Astrocyte of the cerebellum (primary cell): ENCODE results near the gene ARHGEF7.

Experiments
- DNase-seq: peaks from one replicate; pipeline ENCODE4 v3.0.0-alpha.2; 2011; ENCODE audit warnings: low read depth
- H3K4me3 ChIP-seq: 2 replicates; pipeline ENCODE4 v1.5.1; 2011; ENCODE audit warnings: mild to moderate bottlenecking, low read depth, low read length, moderate library complexity
- in situ Hi-C: cut with HindIII; loops from 2 replicates; pipeline ENCODE4 v1.10.0; 2017; ENCODE audit warnings: low sequenced_read_pairs
- TF ChIP-seq, protein P1 (sequence below): IDR thresholded peaks from 2 replicates; pipeline ENCODE4 v1.5.1; 2012; ENCODE audit warnings: low read length, low read depth, moderate library complexity, mild to moderate bottlenecking; ENCODE audit errors: missing control alignments

ARHGEF7 gene

DNA sequence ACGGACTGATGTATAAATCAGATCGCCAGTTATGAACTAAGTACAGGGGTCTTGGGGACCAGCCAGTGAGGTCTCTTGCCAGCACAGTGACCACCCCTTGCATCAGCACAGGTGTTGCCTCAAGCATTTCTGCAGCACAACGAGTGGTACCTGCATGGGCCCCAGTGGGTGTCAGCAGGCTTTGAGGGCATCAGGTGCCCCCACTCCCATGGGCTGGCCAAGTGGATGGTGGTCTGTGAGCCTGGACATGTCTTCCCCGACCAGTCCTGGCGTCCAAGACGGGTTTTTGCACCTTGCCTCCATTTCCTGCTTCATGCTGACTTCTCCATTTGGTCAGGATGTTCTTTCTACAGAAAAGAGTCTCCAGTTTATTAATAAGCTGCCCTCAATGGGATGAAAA, 22.4 kb upstream of the ARHGEF7 start:
- no peak overlapping the region for H3K4me3 ChIP-seq
- TF ChIP-seq, protein P1, sequence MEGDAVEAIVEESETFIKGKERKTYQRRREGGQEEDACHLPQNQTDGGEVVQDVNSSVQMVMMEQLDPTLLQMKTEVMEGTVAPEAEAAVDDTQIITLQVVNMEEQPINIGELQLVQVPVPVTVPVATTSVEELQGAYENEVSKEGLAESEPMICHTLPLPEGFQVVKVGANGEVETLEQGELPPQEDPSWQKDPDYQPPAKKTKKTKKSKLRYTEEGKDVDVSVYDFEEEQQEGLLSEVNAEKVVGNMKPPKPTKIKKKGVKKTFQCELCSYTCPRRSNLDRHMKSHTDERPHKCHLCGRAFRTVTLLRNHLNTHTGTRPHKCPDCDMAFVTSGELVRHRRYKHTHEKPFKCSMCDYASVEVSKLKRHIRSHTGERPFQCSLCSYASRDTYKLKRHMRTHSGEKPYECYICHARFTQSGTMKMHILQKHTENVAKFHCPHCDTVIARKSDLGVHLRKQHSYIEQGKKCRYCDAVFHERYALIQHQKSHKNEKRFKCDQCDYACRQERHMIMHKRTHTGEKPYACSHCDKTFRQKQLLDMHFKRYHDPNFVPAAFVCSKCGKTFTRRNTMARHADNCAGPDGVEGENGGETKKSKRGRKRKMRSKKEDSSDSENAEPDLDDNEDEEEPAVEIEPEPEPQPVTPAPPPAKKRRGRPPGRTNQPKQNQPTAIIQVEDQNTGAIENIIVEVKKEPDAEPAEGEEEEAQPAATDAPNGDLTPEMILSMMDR, result no peak
- DNase-seq, result no peak
- in situ Hi-C loops, result no loop called here

DNA sequence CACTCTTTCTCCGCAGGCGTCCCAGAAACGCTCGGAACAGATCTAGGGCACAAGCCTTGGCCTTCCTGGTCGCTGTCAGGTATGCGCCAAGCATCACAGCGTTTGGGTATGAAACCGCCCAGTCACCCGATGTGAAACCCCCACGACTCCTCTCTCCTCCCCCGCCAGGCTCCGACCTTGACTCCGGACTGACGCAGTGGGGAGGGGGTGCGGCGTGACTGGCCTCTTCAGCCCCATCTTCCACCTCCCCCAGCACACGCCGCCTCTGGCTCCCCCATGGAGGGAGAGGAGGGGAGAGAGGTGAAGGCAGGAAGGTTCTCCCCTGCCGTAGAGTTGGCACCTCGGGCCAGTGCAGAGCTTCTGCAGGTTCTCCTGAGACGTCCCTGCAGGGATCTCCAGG, 22.0 kb upstream of the ARHGEF7 start:
- H3K4me3 ChIP-seq, result no peak overlapping the region
- in situ Hi-C loops, result no loop called here
- no peak for DNase-seq
- TF ChIP-seq, protein P1, result no peak

DNA sequence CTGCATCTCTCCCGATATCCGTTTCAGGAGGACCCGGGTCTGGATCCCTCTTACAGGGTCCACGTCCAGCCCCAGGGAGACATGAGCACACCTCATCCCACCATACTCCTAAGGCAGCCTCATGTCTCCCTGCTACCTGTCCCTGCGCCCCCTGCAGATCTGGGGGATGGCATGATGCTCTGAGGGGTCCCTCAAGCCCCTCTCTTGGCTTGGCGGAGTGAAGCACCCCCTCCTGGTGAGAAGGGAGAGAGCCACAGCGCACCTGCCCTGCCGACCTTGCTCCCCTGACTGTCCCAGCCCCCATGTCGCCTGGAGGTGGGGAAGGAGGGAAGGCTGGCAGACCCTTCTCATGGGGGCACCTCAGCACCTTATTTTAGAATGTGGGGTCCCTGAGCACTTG, 21.5 kb upstream of the ARHGEF7 start:
- in situ Hi-C loops, result no loop called here
- TF ChIP-seq, protein P1, result no peak
- no peak for DNase-seq
- H3K4me3 ChIP-seq, result no peak overlapping the region

DNA sequence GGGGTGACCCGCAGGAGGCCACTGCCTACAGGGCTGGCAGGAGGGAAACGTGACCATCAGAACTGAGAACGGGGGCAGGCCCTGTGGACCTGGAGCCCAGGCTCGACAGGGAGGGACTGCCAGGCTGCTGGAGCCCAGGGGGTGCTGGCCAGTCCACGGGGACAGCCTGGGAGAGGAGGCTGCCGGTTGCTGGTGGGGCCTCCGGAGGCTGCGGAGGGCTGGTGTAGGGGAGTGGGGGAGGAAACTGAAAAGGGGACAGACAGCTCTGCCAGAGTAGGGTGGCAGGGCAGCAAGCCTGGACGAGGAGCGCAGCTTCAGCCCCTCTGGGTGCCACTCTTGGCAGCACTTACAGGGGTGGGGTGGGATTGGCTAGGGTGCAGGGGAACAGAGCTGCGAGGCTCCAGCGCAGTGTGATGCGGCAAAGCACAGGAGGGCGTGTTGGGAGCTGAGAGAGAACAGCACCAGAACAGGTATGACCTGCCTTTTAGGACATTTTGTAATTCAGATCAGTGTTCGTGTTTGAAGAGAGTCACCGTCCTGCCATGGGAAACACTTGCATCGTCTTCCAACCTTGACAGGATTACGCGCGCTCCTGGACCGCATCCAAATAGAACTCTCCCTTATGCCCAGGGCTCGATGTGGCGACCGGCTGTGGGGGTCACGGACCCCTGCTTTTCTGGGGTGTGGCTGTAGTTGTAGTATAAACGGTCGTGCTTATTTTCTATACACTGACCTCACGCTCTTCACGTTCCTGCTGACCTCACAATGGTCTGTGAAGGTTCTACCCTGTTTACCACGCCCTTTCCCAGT, 19.9 kb upstream of the ARHGEF7 start:
- in situ Hi-C loops, result no loop called here
- DNase-seq, result no peak
- H3K4me3 ChIP-seq, result no peak overlapping the region
- TF ChIP-seq, protein P1, result no peak

DNA sequence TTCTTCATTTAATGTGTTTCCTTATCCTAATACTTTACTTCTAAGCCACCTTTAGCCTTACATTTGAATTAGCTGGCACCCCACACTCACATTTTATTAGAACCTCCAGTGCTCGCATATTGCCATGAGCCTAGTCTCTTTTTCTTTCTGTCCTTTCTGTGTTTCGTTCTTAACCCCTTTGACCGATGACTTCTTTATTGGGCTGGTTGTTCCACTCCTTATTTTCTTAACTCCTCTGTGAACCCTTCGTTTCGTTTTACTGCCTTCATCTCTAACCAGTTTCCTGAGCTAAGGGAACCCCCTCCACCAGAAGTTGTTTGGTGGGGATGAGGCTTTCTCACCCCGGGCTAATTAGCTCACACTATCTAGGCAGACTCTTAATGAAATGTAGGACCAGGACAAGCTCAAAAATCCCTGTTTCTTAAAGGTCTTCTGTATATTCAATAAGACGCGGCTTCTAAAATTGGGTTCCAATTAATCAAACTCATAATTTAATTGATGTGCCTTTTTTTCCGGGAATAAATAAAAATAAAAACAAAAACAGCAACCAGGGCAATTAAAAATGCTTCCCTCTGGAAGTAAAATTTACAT, 19.1 kb upstream of the ARHGEF7 start:
- DNase-seq, result no peak
- TF ChIP-seq, protein P1, result no peak
- in situ Hi-C loops, result no loop called here
- H3K4me3 ChIP-seq, result no peak overlapping the region

DNA sequence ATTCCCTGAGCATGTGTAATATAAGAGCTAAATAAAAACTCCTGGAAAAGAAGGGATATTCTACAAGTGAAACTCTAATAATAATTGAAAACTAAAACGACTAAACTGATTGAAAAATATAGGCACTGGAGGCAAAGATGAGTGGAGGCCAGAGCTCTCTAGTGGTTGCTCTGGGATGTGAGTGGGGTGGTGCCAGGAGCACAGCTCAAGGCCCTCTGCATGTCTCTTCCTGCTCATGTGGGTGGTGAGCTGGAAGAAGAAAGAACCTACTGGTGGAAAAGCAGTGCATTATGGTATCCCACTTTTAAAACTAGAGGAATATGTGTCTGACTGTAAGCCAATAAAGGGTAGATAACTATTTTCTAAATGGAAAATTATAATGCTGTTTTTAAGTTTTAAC, 15.8 kb upstream of the ARHGEF7 start:
- TF ChIP-seq, protein P1, result no peak
- H3K4me3 ChIP-seq, result no peak overlapping the region
- in situ Hi-C loops, result no loop called here
- no peak for DNase-seq
